Measurements from ENCODE around the gene MSANTD1. TPM values are rescaled to one million over a fixed set of nuclear protein-coding genes. Genes with fewer than 3 reads are reported as not detected.

The MSANTD1 gene
- total RNA-seq, 2 donors from 2014 or later = not detected

- Histone ChIP-seq H3K9me3 (no peaks in the 10 kb centered on the region), H3K36me3 (no peaks in the 10 kb centered on the region), H3K4me1 (no peaks in the 10 kb centered on the region), H3K4me3 (no peak overlapping the region), H3K27me3 (no peaks in the 10 kb centered on the region), H3K27ac (no peak overlapping the region)
- DNase-seq (ENCODE audit: low spot score) = no peak
- TF ChIP-seq CTCF (IDR thresholded peaks at IDR 0.05) = no peak
Measured at GRCh38 chr4:3262208-3263052, 13.5 kb downstream of the MSANTD1 start.

- no peaks in the 10 kb centered on the region for H3K4me1 ChIP-seq
- no peak for TF ChIP-seq CTCF (IDR thresholded peaks at IDR 0.05)
- DNase-seq (ENCODE audit: low spot score) = no peak
Measured at GRCh38 chr4:3263053-3263875, 14.3 kb downstream of the MSANTD1 start.

GRCh38 chr4:3263876-3264193 is 14.9 kb downstream of the MSANTD1 start:
- Histone ChIP-seq H3K27me3 (no peaks in the 10 kb centered on the region), H3K4me3 (no peak overlapping the region), H3K9me3 (no peaks in the 10 kb centered on the region), H3K36me3 (no peaks in the 10 kb centered on the region), H3K4me1 (no peaks in the 10 kb centered on the region), H3K27ac (no peak overlapping the region)
- TF ChIP-seq CTCF (IDR thresholded peaks at IDR 0.05) = no peak
- no peak for DNase-seq (ENCODE audit: low spot score)

More at GRCh38 chr4:3263053-3263875, 14.3 kb downstream of the MSANTD1 start:
- Histone ChIP-seq H3K36me3 (no peaks in the 10 kb centered on the region), H3K27ac (no peak overlapping the region), H3K9me3 (no peaks in the 10 kb centered on the region), H3K27me3 (no peaks in the 10 kb centered on the region), H3K4me3 (no peak overlapping the region)

GRCh38 chr4:3266076-3266475 is 17.1 kb downstream of the MSANTD1 start:
- H3K4me1 ChIP-seq = no peaks in the 10 kb centered on the region
- no peak overlapping the region for H3K27ac ChIP-seq
- TF ChIP-seq CTCF (IDR thresholded peaks at IDR 0.05) = no peak
- H3K4me3 ChIP-seq = no peak overlapping the region
- no peak for DNase-seq (ENCODE audit: low spot score)
- H3K9me3 ChIP-seq = no peaks in the 10 kb centered on the region
- no peaks in the 10 kb centered on the region for H3K27me3 ChIP-seq
- H3K36me3 ChIP-seq = no peaks in the 10 kb centered on the region

- H3K36me3 ChIP-seq = no peaks in the 10 kb centered on the region
- H3K27ac ChIP-seq = no peak overlapping the region
- no peak overlapping the region for H3K4me3 ChIP-seq
- no peaks in the 10 kb centered on the region for H3K27me3 ChIP-seq
- no peaks in the 10 kb centered on the region for H3K9me3 ChIP-seq
- DNase-seq (ENCODE audit: low spot score) = no peak
- no peak for TF ChIP-seq CTCF (IDR thresholded peaks at IDR 0.05)
- H3K4me1 ChIP-seq = no peaks in the 10 kb centered on the region
Measured at GRCh38 chr4:3267576-3268394, 18.8 kb downstream of the MSANTD1 start.

Data from right atrium auricular region (tissue), 2 donors.